NCI-H2196 (cell line): ENCODE data around the gene GK2.

Experiments used
- DNase-seq: peaks from one replicate; lab custom pipeline; 2025; ENCODE audit not compliant: unreplicated experiment; lab: John Stamatoyannopoulos, UW

The GK2 gene

GRCh38 chr4:79408063-79408462 lies at the start of gene GK2:
TSS of gene GK2 (minus strand) at chr4:79408228. CDS start at chr4:79408200, 28 bp downstream.
- DNase-seq: no peak

- no peak for DNase-seq
Observed at GRCh38 chr4:79455216-79455615, 47.2 kb upstream of the GK2 start.

GRCh38 chr4:79454656-79455055 lies 46.6 kb upstream of the GK2 start:
- DNase-seq: no peak

- no peak for DNase-seq
Observed at GRCh38 chr4:79450053-79450452, 42.0 kb upstream of the GK2 start.

GRCh38 chr4:79446145-79446544 lies 38.1 kb upstream of the GK2 start:
- no peak for DNase-seq

- no peak for DNase-seq
Observed at GRCh38 chr4:79445371-79445781, 37.3 kb upstream of the GK2 start.

GRCh38 chr4:79442422-79442821 lies 34.4 kb upstream of the GK2 start:
- DNase-seq: no peak

- DNase-seq: no peak
Observed at GRCh38 chr4:79439489-79439888, 31.5 kb upstream of the GK2 start.

GRCh38 chr4:79431839-79432238 lies 23.8 kb upstream of the GK2 start:
- DNase-seq: no peak

- no peak for DNase-seq
Observed at GRCh38 chr4:79429113-79429903, 21.3 kb upstream of the GK2 start.

- no peak for DNase-seq
Observed at GRCh38 chr4:79426989-79427388, 19.0 kb upstream of the GK2 start.

- DNase-seq: no peak
Observed at GRCh38 chr4:79425586-79425985, 17.6 kb upstream of the GK2 start.

- DNase-seq: no peak
Observed at GRCh38 chr4:79421483-79421882, 13.5 kb upstream of the GK2 start.

GRCh38 chr4:79413886-79414285 lies 5.9 kb upstream of the GK2 start:
- DNase-seq: no peak

- no peak for DNase-seq
Observed at GRCh38 chr4:79413032-79413885, 5.2 kb upstream of the GK2 start.

GRCh38 chr4:79404666-79405065 lies 3.4 kb downstream of the GK2 start:
- no peak for DNase-seq

- DNase-seq: no peak
Observed at GRCh38 chr4:79403356-79403755, 4.7 kb downstream of the GK2 start.

- DNase-seq: no peak
Observed at GRCh38 chr4:79402332-79402851, 5.6 kb downstream of the GK2 start.

- DNase-seq: no peak
Observed at GRCh38 chr4:79399076-79399475, 9.0 kb downstream of the GK2 start.

- DNase-seq: no peak
Observed at GRCh38 chr4:79397951-79398350, 10.1 kb downstream of the GK2 start.

GRCh38 chr4:79396794-79397193 lies 11.2 kb downstream of the GK2 start:
- no peak for DNase-seq

GRCh38 chr4:79395841-79396240 lies 12.2 kb downstream of the GK2 start:
- DNase-seq: no peak
